G401.6 (cell line): ENCODE measurements around the gene PCDHB4.
A peak's percentile ranks its signal among the peaks of the same experiment; 100 is the strongest.
"Not testable (repeated sequence)": the region's sequence is repeated elsewhere in the genome, so short reads cannot be mapped to it uniquely, and the experiment has no call there.

Experiments
- FAIRE-seq: peaks from 2 replicates; lab custom pipeline; 2012; peaks lifted over from hg19 to GRCh38; lab: Jason Lieb, UNC

The PCDHB4 gene

GRCh38 chr5:141121563-141121962 is at the start of gene PCDHB4:
Gene PCDHB4 (plus strand): TSS chr5:141121818. CDS start chr5:141121999, 181 bp downstream.
- FAIRE-seq, result no peak

- no peak for FAIRE-seq
Measured at GRCh38 chr5:141077826-141078225, 43.8 kb upstream of the PCDHB4 start.

- FAIRE-seq, result no peak
Measured at GRCh38 chr5:141082228-141082627, 39.4 kb upstream of the PCDHB4 start.

GRCh38 chr5:141084487-141084989 is 37.1 kb upstream of the PCDHB4 start:
- no peak for FAIRE-seq

GRCh38 chr5:141094481-141095262 is 26.9 kb upstream of the PCDHB4 start, which contains the start of gene PCDHB2:
Gene PCDHB2 (plus strand): TSS chr5:141094615. CDS start chr5:141094791, 176 bp downstream.
- peak; percentile 94 for FAIRE-seq

- FAIRE-seq, result no peak
Measured at GRCh38 chr5:141095263-141095641, 26.4 kb upstream of the PCDHB4 start.

GRCh38 chr5:141096181-141096580 is 25.4 kb upstream of the PCDHB4 start:
- FAIRE-seq, result not testable (repeated sequence)

- not testable (repeated sequence) for FAIRE-seq
Measured at GRCh38 chr5:141096586-141096985, 25.0 kb upstream of the PCDHB4 start.

- FAIRE-seq, result no peak
Measured at GRCh38 chr5:141100243-141100805, 21.3 kb upstream of the PCDHB4 start, which contains the start of gene PCDHB3. Gene PCDHB3 (plus strand): TSS chr5:141100473. CDS start chr5:141100650, 177 bp downstream.

- no peak for FAIRE-seq
Measured at GRCh38 chr5:141101059-141101458, 20.6 kb upstream of the PCDHB4 start.

- FAIRE-seq, result not testable (repeated sequence)
Measured at GRCh38 chr5:141102070-141102469, 19.5 kb upstream of the PCDHB4 start.

- not testable (repeated sequence) for FAIRE-seq
Measured at GRCh38 chr5:141102471-141102870, 19.1 kb upstream of the PCDHB4 start.

- no peak for FAIRE-seq
Measured at GRCh38 chr5:141105350-141105749, 16.3 kb upstream of the PCDHB4 start.

GRCh38 chr5:141119250-141119649 is 2.4 kb upstream of the PCDHB4 start:
- FAIRE-seq, result no peak

- FAIRE-seq, result no peak
Measured at GRCh38 chr5:141121985-141122384, 367 bp downstream of the PCDHB4 start.

- not testable (repeated sequence) for FAIRE-seq
Measured at GRCh38 chr5:141123396-141124135, 1.9 kb downstream of the PCDHB4 start.

- FAIRE-seq, result no peak
Measured at GRCh38 chr5:141127305-141127704, 5.7 kb downstream of the PCDHB4 start.

- FAIRE-seq, result no peak
Measured at GRCh38 chr5:141135030-141135717, 13.6 kb downstream of the PCDHB4 start, which contains the start of gene PCDHB5. Gene PCDHB5 (plus strand): TSS chr5:141135206. CDS start chr5:141135435, 229 bp downstream.

- no peak for FAIRE-seq
Measured at GRCh38 chr5:141135718-141136266, 14.2 kb downstream of the PCDHB4 start.

- FAIRE-seq, result not testable (repeated sequence)
Measured at GRCh38 chr5:141137346-141137745, 15.7 kb downstream of the PCDHB4 start.

GRCh38 chr5:141149812-141150211 is 28.2 kb downstream of the PCDHB4 start, which contains the start of gene PCDHB6:
Gene PCDHB6 (plus strand): TSS chr5:141150057. CDS start chr5:141150258, 201 bp downstream.
- no peak for FAIRE-seq
